Stomach smooth muscle (tissue), 2 donors: Measurements from ENCODE around the gene OTOF.

Experiments
- H3K27ac ChIP-seq: one replicate; pipeline ENCODE4 v1.7.0; 2013; ENCODE audit warnings: mild to moderate bottlenecking, low read length, inconsistent platforms
- H3K27me3 ChIP-seq, 2 donors: one replicate each; pipeline ENCODE4 v1.7.0; 2013; ENCODE audit warnings: low read length in 2 of 2; ENCODE audit not compliant: insufficient read depth in 2 of 2, control insufficient read depth in 1 of 2
- H3K36me3 ChIP-seq, 2 donors: one replicate each; pipeline ENCODE4 v1.7.0; 2013; ENCODE audit warnings: low read length in 2 of 2; ENCODE audit not compliant: control insufficient read depth in 2 of 2, insufficient read depth in 2 of 2
- H3K4me1 ChIP-seq: one replicate; pipeline ENCODE4 v1.7.0; 2013; ENCODE audit warnings: low read length; ENCODE audit not compliant: control insufficient read depth, insufficient read depth
- H3K4me3 ChIP-seq, 2 donors: one replicate each; pipeline ENCODE4 v1.7.0; 2013; ENCODE audit warnings: low read length in 2 of 2
- H3K9ac ChIP-seq, 2 donors: one replicate each; pipeline ENCODE4 v1.7.0; 2013; ENCODE audit warnings: low read length in 2 of 2, mild to moderate bottlenecking in 1 of 2
- H3K9me3 ChIP-seq, 2 donors: one replicate each; pipeline ENCODE4 v1.7.0; 2013; ENCODE audit warnings: low read length in 2 of 2; ENCODE audit not compliant: control insufficient read depth in 2 of 2
- donor health status: healthy.
- donor health status: Pancreatic carcinoma.

The OTOF gene

GRCh38 chr2:26487192-26487591, 9.3 kb upstream of the OTOF start:
- Histone ChIP-seq H3K9ac (no peak overlapping the region), H3K36me3 (no peaks in the 10 kb centered on the region), H3K4me3 (no peak overlapping the region), H3K4me1 (no peaks in the 10 kb centered on the region), H3K27me3 (peaks cover 0 to 2% of the 10 kb centered on the region in 2 donors), H3K9me3 (no peaks in the 10 kb centered on the region), H3K27ac (no peak overlapping the region)

DNA sequence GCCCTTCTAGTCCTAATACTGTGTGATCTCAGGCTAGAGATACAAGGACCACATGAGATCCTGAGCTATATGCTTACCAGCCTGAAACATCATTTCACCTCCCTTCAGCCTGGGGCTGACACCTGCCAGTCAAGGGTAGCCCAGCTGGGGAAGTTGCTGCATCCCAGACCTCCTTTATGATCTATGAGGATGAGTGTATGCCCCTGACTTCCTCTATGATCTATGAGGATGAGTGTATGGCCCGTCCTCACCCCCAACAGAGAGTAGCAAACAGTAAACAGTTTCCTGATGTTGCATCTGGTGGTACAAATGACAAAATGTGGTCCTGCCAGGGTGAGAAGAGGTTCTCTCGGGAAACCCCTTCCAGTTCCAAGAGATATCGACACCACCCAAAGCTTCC, 8.9 kb upstream of the OTOF start:
- H3K27me3 ChIP-seq, result peaks cover 0 to 2% of the 10 kb centered on the region in 2 donors
- H3K9me3 ChIP-seq, result no peaks in the 10 kb centered on the region
- H3K9ac ChIP-seq, result no peak overlapping the region
- no peaks in the 10 kb centered on the region for H3K4me1 ChIP-seq
- H3K36me3 ChIP-seq, result no peaks in the 10 kb centered on the region
- H3K27ac ChIP-seq, result no peak overlapping the region
- no peak overlapping the region for H3K4me3 ChIP-seq

- no peaks in the 10 kb centered on the region for H3K9me3 ChIP-seq
- H3K9ac ChIP-seq, result no peak overlapping the region
- no peak overlapping the region for H3K27ac ChIP-seq
- peaks cover 0 to 2% of the 10 kb centered on the region in 2 donors for H3K27me3 ChIP-seq
- H3K4me3 ChIP-seq, result no peak overlapping the region
- no peaks in the 10 kb centered on the region for H3K4me1 ChIP-seq
- H3K36me3 ChIP-seq, result no peaks in the 10 kb centered on the region
Observed at GRCh38 chr2:26485725-26486418, 7.9 kb upstream of the OTOF start.

- H3K36me3 ChIP-seq, result no peaks in the 10 kb centered on the region
- no peaks in the 10 kb centered on the region for H3K9me3 ChIP-seq
- peaks cover 0 to 2% of the 10 kb centered on the region in 2 donors for H3K27me3 ChIP-seq
- no peak overlapping the region for H3K4me3 ChIP-seq
- H3K4me1 ChIP-seq, result no peaks in the 10 kb centered on the region
- H3K27ac ChIP-seq, result no peak overlapping the region
- no peak overlapping the region for H3K9ac ChIP-seq
Observed at GRCh38 chr2:26485099-26485498, 7.2 kb upstream of the OTOF start.

- no peak overlapping the region for H3K4me3 ChIP-seq
- no peak overlapping the region for H3K9ac ChIP-seq
- H3K36me3 ChIP-seq, result no peaks in the 10 kb centered on the region
- no peaks in the 10 kb centered on the region for H3K9me3 ChIP-seq
- no peak overlapping the region for H3K27ac ChIP-seq
- H3K27me3 ChIP-seq, result peaks cover 0 to 2% of the 10 kb centered on the region in 2 donors
- H3K4me1 ChIP-seq, result no peaks in the 10 kb centered on the region
Observed at GRCh38 chr2:26484579-26484978, 6.7 kb upstream of the OTOF start.

DNA sequence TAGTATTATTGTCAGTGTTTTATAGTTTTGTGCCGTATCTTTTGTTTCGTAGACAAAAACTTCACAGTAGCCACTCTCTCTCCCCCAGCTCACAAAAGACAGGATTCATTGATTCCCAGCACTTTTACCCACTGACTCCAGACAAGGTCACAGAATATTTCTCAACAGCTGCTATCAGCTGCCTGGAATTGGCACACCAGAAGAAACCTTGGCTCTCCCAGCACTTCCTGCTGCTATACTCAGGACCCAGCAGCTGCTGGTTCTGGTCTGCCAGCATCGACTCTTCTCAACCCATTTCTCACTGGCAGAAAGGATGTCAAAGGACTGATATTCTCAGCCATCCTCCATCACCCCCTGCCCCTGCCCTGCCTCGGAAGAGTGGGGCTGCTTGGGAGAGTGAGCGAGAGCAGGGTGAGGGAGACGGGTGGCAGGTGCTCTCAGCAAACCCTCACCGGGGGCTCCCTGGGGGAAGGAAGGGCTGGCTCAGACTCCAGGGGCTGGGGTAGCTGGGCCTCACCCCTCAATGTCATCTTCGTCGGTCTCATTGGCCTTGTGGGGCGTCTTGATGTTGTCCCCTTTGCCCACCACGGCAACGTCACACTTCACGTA, 6.1 kb upstream of the OTOF start:
- Histone ChIP-seq H3K4me1 (no peaks in the 10 kb centered on the region), H3K36me3 (no peaks in the 10 kb centered on the region), H3K9ac (no peak overlapping the region), H3K9me3 (no peaks in the 10 kb centered on the region), H3K27ac (no peak overlapping the region), H3K4me3 (no peak overlapping the region), H3K27me3 (peaks cover 0 to 2% of the 10 kb centered on the region in 2 donors)

- Histone ChIP-seq H3K4me1 (no peaks in the 10 kb centered on the region), H3K27ac (no peak overlapping the region), H3K36me3 (no peaks in the 10 kb centered on the region), H3K27me3 (peaks cover 0 to 2% of the 10 kb centered on the region in 2 donors), H3K9ac (no peak overlapping the region), H3K4me3 (no peak overlapping the region), H3K9me3 (no peaks in the 10 kb centered on the region)
Observed at GRCh38 chr2:26483516-26483915, 5.6 kb upstream of the OTOF start.

DNA sequence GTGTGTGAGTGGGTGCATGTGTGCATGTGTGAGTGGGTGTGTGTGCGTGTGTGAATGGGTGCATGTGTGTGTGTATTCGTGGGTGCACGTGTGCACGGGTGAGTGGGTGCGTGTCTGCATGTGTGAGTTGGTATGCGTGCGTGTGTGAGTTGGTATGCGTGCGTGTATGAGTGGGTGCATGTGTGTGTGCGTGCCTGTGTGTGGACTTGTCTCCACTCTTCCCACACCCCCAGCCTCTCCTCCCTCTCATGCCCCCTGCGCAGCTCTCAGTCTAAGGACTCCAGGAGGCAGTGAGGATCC, 5.1 kb upstream of the OTOF start:
- Histone ChIP-seq H3K27ac (no peak overlapping the region), H3K36me3 (no peaks in the 10 kb centered on the region), H3K4me1 (no peaks in the 10 kb centered on the region), H3K9ac (no peak overlapping the region), H3K27me3 (peaks cover 0 to 2% of the 10 kb centered on the region in 2 donors), H3K4me3 (no peak overlapping the region), H3K9me3 (no peaks in the 10 kb centered on the region)

- Histone ChIP-seq H3K27ac (no peak overlapping the region), H3K9me3 (no peaks in the 10 kb centered on the region), H3K9ac (no peak overlapping the region), H3K36me3 (no peaks in the 10 kb centered on the region), H3K4me1 (no peaks in the 10 kb centered on the region), H3K4me3 (no peak overlapping the region), H3K27me3 (peaks cover 0 to 2% of the 10 kb centered on the region in 2 donors)
Observed at GRCh38 chr2:26482211-26483026, 4.5 kb upstream of the OTOF start.

- H3K4me3 ChIP-seq, result no peak overlapping the region
- no peak overlapping the region for H3K27ac ChIP-seq
- H3K4me1 ChIP-seq, result no peaks in the 10 kb centered on the region
- peaks cover 0 to 2% of the 10 kb centered on the region in 2 donors for H3K27me3 ChIP-seq
- no peak overlapping the region for H3K9ac ChIP-seq
- H3K9me3 ChIP-seq, result no peaks in the 10 kb centered on the region
- no peaks in the 10 kb centered on the region for H3K36me3 ChIP-seq
Observed at GRCh38 chr2:26481706-26482105, 3.8 kb upstream of the OTOF start.
